Gastrocnemius medialis (tissue), 4 donors: ENCODE results near the gene CRYBG1.

Experiments used
- CTCF ChIP-seq, 5 experiments: fragments of 450-650 bp in 3 of 5; fragments of 200-600 bp in 2 of 5; sonication (generic) in 2 of 5; IDR thresholded peaks in 4 of 5; conservative IDR thresholded peaks in 1 of 5; 1 replicate in 4 of 5; 2 replicates in 1 of 5; pipeline ENCODE4 v1.5.1; 2016 to 2019; ENCODE audit warnings: antibody characterized with exemption in 5 of 5, mild to moderate bottlenecking in 3 of 5, moderate library complexity in 3 of 5
- POLR2A ChIP-seq, 2 donors: fragments of 450-650 bp; IDR thresholded peaks; one replicate each; pipeline ENCODE4 v1.6.1; 2017; ENCODE audit warnings: antibody characterized with exemption in 2 of 2, mild to moderate bottlenecking in 2 of 2, moderate library complexity in 2 of 2

GRCh38 chr6:106538145-106538544 is 177.6 kb downstream of the CRYBG1 start:
- TF ChIP-seq CTCF (IDR thresholded peaks at IDR 0.05 in 4 of 5, conservative IDR thresholded peaks at IDR 0.05 in 1 of 5): no peak
- no peak for TF ChIP-seq POLR2A (IDR thresholded peaks at IDR 0.05)
